Esophagus muscularis mucosa (tissue), 4 donors: Measurements from ENCODE around the gene KHDC1L. TPM values are rescaled to one million over a fixed set of nuclear protein-coding genes. Genes with fewer than 3 reads are reported as not detected.
"Not testable (repeated sequence)": the region's sequence is repeated elsewhere in the genome, so short reads cannot be mapped to it uniquely, and the experiment has no call there.

Source experiments
- DNase-seq: peaks from one replicate; pipeline ENCODE4 v3.0.0-alpha.2; 2017; ENCODE audit errors: extremely low spot score
- H3K27ac ChIP-seq, 4 donors: fragments of 200-600 bp; sonication (generic); replicated peaks in 1 of 4; 1 replicate in 3 of 4; 2 replicates in 1 of 4; pipeline ENCODE4 v1.5.1; 2016 to 2019; ENCODE audit warnings: mild to moderate bottlenecking in 1 of 4
- H3K27me3 ChIP-seq, 4 donors: fragments of 200-600 bp; sonication (generic); one replicate each; pipeline versions ENCODE4 v1.5.1 to v1.6.0; 2016 to 2019
- H3K36me3 ChIP-seq, 4 donors: fragments of 200-600 bp; sonication (generic); one replicate each; pipeline ENCODE4 v1.5.1; 2016 to 2019
- H3K4me1 ChIP-seq, 4 donors: fragments of 200-600 bp; sonication (generic); one replicate each; pipeline ENCODE4 v1.5.1; 2016 to 2019
- H3K4me3 ChIP-seq, 4 donors: fragments of 200-600 bp; sonication (generic); 1 replicate in 2 of 4; 2 replicates in 2 of 4; pipeline ENCODE4 v1.5.1; 2016 to 2019; ENCODE audit warnings: mild to moderate bottlenecking in 4 of 4, moderate library complexity in 1 of 4
- H3K9me3 ChIP-seq, 4 donors: fragments of 200-600 bp; sonication (generic); 1 replicate in 3 of 4; 2 replicates in 1 of 4; pipeline ENCODE4 v1.5.1; 2016 to 2019
- CTCF ChIP-seq, 3 experiments: fragments of 200-600 bp in 2 of 3; fragments of 450-650 bp in 1 of 3; sonication (generic) in 2 of 3; IDR thresholded peaks; one replicate each; pipeline ENCODE4 v1.5.1; 2017 to 2019; ENCODE audit warnings: antibody characterized with exemption in 3 of 3, mild to moderate bottlenecking in 2 of 3, moderate library complexity in 1 of 3
- EP300 ChIP-seq: sonication (generic); formaldehyde crosslinking; IDR thresholded peaks from one replicate; pipeline ENCODE4 v1.6.1; 2017; ENCODE audit warnings: antibody characterized with exemption
- POLR2A ChIP-seq: fragments of 450-650 bp; IDR thresholded peaks from one replicate; pipeline ENCODE4 v1.6.1; 2017; ENCODE audit warnings: antibody characterized with exemption, moderate library complexity, mild to moderate bottlenecking, low read depth
- POLR2AphosphoS5 ChIP-seq, 2 donors: sonication (generic); formaldehyde crosslinking; IDR thresholded peaks; one replicate each; pipeline ENCODE4 v1.6.1; 2017; ENCODE audit warnings: antibody characterized with exemption in 2 of 2
- WGBS: methylation state at CpG from one replicate; pipeline ENCODE4 v1.1.5; 2018; 5-methylcytosine and 5-hydroxymethylcytosine counted together
- intact Hi-C: fragments of 100-400 bp; cut with DNase I; formaldehyde crosslinking; loops from one replicate; pipeline ENCODE4 v1.15.1; 2023
- total RNA-seq, 4 donors: library from RNA; depleted of rRNA; stranded (reverse); fragments of >200 nt; gene quantifications; one replicate each; pipeline versions ENCODE4 v1.1.0 to v1.2.1, GENCODE V29; 2016

KHDC1L gene
- total RNA-seq = under 1 TPM in 1 of 4 donors, not detected in 3; 0.83 TPM

GRCh38 chr6:73225396-73225795 is at the start of gene KHDC1L:
KHDC1L (minus strand) TSS chr6:73225496; CDS start chr6:73225408, 88 bp downstream.
- H3K4me1 ChIP-seq = no peaks in the 10 kb centered on the region
- DNase-seq = no peak
- intact Hi-C loops = no loop called here
- WGBS = 93% methylated on average over 4 of the region's 4 CpGs
- no peaks in the 10 kb centered on the region for H3K27me3 ChIP-seq
- TF ChIP-seq EP300 (no peak), CTCF (IDR thresholded peaks at IDR 0.05) (no peak), POLR2A (no peak), POLR2AphosphoS5 (IDR thresholded peaks at IDR 0.05) (no peak)
- no peak within 1 kb of the TSS for H3K27ac ChIP-seq
- H3K9me3 ChIP-seq = no peaks in the 10 kb centered on the region
- no peak within 1 kb of the TSS for H3K4me3 ChIP-seq
- no peaks in the 10 kb centered on the region for H3K36me3 ChIP-seq

- DNase-seq, H3K4me3 ChIP-seq, intact Hi-C loops: not testable (repeated sequence)
Measured at GRCh38 chr6:73269296-73269695, 44.0 kb upstream of the KHDC1L start.

GRCh38 chr6:73268896-73269295 is 43.6 kb upstream of the KHDC1L start:
- intact Hi-C loops, H3K4me1 ChIP-seq, H3K4me3 ChIP-seq, DNase-seq, H3K27ac ChIP-seq, H3K9me3 ChIP-seq, H3K27me3 ChIP-seq: not testable (repeated sequence)
- H3K36me3 ChIP-seq = peaks cover 0 to 36% (median 6%) of the 10 kb centered on the region in 4 donors
- 98% methylated on average over 20 of the region's 27 CpGs for whole genome bisulfite sequencing

More at GRCh38 chr6:73269296-73269695, 44.0 kb upstream of the KHDC1L start:
- not testable (repeated sequence) for H3K27me3 ChIP-seq, H3K27ac ChIP-seq, H3K9me3 ChIP-seq, H3K4me1 ChIP-seq
- WGBS = 98% methylated on average over 13 of the region's 13 CpGs
- H3K36me3 ChIP-seq = peaks cover 0 to 40% (median 6%) of the 10 kb centered on the region in 4 donors

GRCh38 chr6:73264446-73264845 is 39.1 kb upstream of the KHDC1L start:
- no peak for DNase-seq
- Histone ChIP-seq H3K9me3 (no peaks in the 10 kb centered on the region), H3K27ac (no peak overlapping the region), H3K27me3 (no peaks in the 10 kb centered on the region), H3K36me3 (peaks cover 0 to 7% (median 0%) of the 10 kb centered on the region in 4 donors), H3K4me3 (no peak overlapping the region), H3K4me1 (peaks cover 0 to 24% (median 16%) of the 10 kb centered on the region in 4 donors)
- WGBS = 100% methylated on average over 3 of the region's 3 CpGs
- intact Hi-C loops = no loop called here
- no peak for TF ChIP-seq POLR2A
- no peak for TF ChIP-seq EP300
- TF ChIP-seq CTCF (IDR thresholded peaks at IDR 0.05) = no peak

- Histone ChIP-seq H3K4me1 (peaks cover 0 to 24% (median 16%) of the 10 kb centered on the region in 4 donors), H3K9me3 (no peaks in the 10 kb centered on the region), H3K4me3 (peak overlapping the region; percentile 66 to 78 (median 74)), H3K36me3 (peaks cover 0 to 4% (median 0%) of the 10 kb centered on the region in 4 donors), H3K27ac (peak overlapping the region in 3 of 4 donors; percentile 63 to 80 (median 66)), H3K27me3 (no peaks in the 10 kb centered on the region)
- intact Hi-C loops = no loop called here
- no peak for DNase-seq
- TF ChIP-seq CTCF (IDR thresholded peaks at IDR 0.05) (no peak), EP300 (no peak), POLR2A (no peak), POLR2AphosphoS5 (IDR thresholded peaks at IDR 0.05) (no peak)
- 23% methylated on average over 6 of the region's 7 CpGs for WGBS
Measured at GRCh38 chr6:73263570-73263909, 38.2 kb upstream of the KHDC1L start.
